Right lobe of liver (tissue), 6 donors: ENCODE results near the gene TNPO2. TPM values are rescaled to one million over a fixed set of nuclear protein-coding genes. Genes with fewer than 3 reads are reported as not detected.

Experiments
- ATAC-seq, 4 donors: fragments of 200-7000 bp; cut with Tn5 transposase; one replicate each; pipeline ENCODE4 v1.9.1; 2020; ENCODE audit warnings: mild to moderate bottlenecking in 4 of 4, moderate library complexity in 4 of 4
- DNase-seq, 3 donors: peaks; one replicate each; pipeline ENCODE4 v3.0.0-alpha.2; 2020
- H3K27ac ChIP-seq, 3 donors: fragments of 200-600 bp; one replicate each; pipeline ENCODE4 v1.8.0; 2022
- H3K27me3 ChIP-seq, 2 donors: fragments of 200-600 bp; one replicate each; pipeline ENCODE4 v1.8.0; 2022
- H3K36me3 ChIP-seq, 4 donors: fragments of 200-600 bp; sonication (generic) in 1 of 4; one replicate each; pipeline versions ENCODE4 v1.5.1 to v1.8.0; 2017 to 2022; ENCODE audit warnings: control low read depth in 1 of 4
- H3K4me1 ChIP-seq, 4 donors: fragments of 200-600 bp; sonication (generic) in 1 of 4; one replicate each; pipeline versions ENCODE4 v1.5.1 to v1.8.0; 2017 to 2022; ENCODE audit warnings: control low read depth in 1 of 4
- H3K4me3 ChIP-seq, 3 donors: fragments of 200-600 bp; one replicate each; pipeline ENCODE4 v1.8.0; 2022
- H3K9me3 ChIP-seq, 4 donors: fragments of 200-600 bp; sonication (generic) in 1 of 4; one replicate each; pipeline versions ENCODE4 v1.5.1 to v1.8.0; 2017 to 2022; ENCODE audit warnings: control low read depth in 1 of 4
- POLR2A ChIP-seq: fragments of 450-650 bp; IDR thresholded peaks from one replicate; pipeline ENCODE4 v1.6.1; 2017; ENCODE audit warnings: antibody characterized with exemption, mild to moderate bottlenecking
- WGBS: methylation state at CpG from one replicate; pipeline ENCODE4 v1.1.6; 2018; ENCODE audit warnings: low coverage, low lambda C conversion rate; ENCODE audit not compliant: insufficient coverage; ENCODE audit errors: missing lambda C conversion rate; 5-methylcytosine and 5-hydroxymethylcytosine counted together
- intact Hi-C, 2 donors: fragments of 100-400 bp; cut with DNase I; formaldehyde crosslinking; loops; one replicate each; pipeline versions ENCODE4 v1.11.2 to v1.14.1; 2022
- long read RNA-seq: library from polyadenylated mRNA; unstranded; transcript quantifications from one replicate; pipeline ENCODE4 v2.0.0, GENCODE V29; 2019
- total RNA-seq, 6 experiments: library from RNA; depleted of rRNA in 2 of 6; stranded (reverse); fragments of >200 nt in 2 of 6; fragmentation: NEBNext Ultra II Directional in 3 of 6; extraction: Animal tissue kit (Norgen Biotek cat#: 25700) in 3 of 6; gene quantifications; one replicate each; pipeline versions ENCODE4 v1.1.0 to v1.2.4, GENCODE V29; 2016 to 2023
- TF ChIP-seq, protein P1 (sequence below), 4 donors: fragments of 200-600 bp in 3 of 4; fragments of 450-650 bp in 1 of 4; IDR thresholded peaks; one replicate each; pipeline versions ENCODE4 v1.5.1 to v1.8.0; 2016 to 2022; ENCODE audit warnings: antibody characterized with exemption in 4 of 4, mild to moderate bottlenecking in 2 of 4
- donor health status: DM: no; HTN: yes; CAD: no.
- donor health status: DM: no; HTN: no; CAD: no.
- donor health status: DM: no; HTN: no; CAD: no.
- donor health status: DM: no; HTN: yes; CAD: no.
- donor health status: DM: no; HTN: yes; CAD: no.

Gene TNPO2
- total RNA-seq = 10 to 100 TPM; 14.8 to 28.7 (median 19.6) TPM
- long read RNA-seq, partial matches to known transcripts = 0 of 1 reads
- long read RNA-seq, other reads (novel, unspliced or antisense) = 1 of 1 reads

- no peaks in the 10 kb centered on the region for H3K27me3 ChIP-seq
- TF ChIP-seq, protein P1, sequence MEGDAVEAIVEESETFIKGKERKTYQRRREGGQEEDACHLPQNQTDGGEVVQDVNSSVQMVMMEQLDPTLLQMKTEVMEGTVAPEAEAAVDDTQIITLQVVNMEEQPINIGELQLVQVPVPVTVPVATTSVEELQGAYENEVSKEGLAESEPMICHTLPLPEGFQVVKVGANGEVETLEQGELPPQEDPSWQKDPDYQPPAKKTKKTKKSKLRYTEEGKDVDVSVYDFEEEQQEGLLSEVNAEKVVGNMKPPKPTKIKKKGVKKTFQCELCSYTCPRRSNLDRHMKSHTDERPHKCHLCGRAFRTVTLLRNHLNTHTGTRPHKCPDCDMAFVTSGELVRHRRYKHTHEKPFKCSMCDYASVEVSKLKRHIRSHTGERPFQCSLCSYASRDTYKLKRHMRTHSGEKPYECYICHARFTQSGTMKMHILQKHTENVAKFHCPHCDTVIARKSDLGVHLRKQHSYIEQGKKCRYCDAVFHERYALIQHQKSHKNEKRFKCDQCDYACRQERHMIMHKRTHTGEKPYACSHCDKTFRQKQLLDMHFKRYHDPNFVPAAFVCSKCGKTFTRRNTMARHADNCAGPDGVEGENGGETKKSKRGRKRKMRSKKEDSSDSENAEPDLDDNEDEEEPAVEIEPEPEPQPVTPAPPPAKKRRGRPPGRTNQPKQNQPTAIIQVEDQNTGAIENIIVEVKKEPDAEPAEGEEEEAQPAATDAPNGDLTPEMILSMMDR (IDR thresholded peaks at IDR 0.05) = no peak
- no peak for TF ChIP-seq POLR2A
- no peaks in the 10 kb centered on the region for H3K9me3 ChIP-seq
- intact Hi-C loops = loop anchor here in 1 of 2 donors (10.0 kb wide), 1 partner anchor 51 kb away; the partner anchor contains the start of gene HOOK2
- peaks cover 0 to 6% (median 2%) of the 10 kb centered on the region in 4 donors for H3K36me3 ChIP-seq
- H3K4me1 ChIP-seq = peaks cover 0 to 16% (median 3%) of the 10 kb centered on the region in 4 donors
- peak; percentile 39 to 66 (median 62) for DNase-seq
- peak; percentile 18 to 59 (median 49) for ATAC-seq
- WGBS = 9% methylated on average over 11 of the region's 28 CpGs
- H3K4me3 ChIP-seq = peak within 1 kb of the TSS; percentile 56 to 75 (median 60)
- H3K27ac ChIP-seq = peak within 1 kb of the TSS; percentile 48 to 81 (median 71)
Measured at GRCh38 chr19:12723641-12724426, at the start of gene TNPO2. TNPO2 (minus strand) TSS chr19:12723932; CDS start chr19:12720977, 2,955 bp downstream.

- TF ChIP-seq, protein P1 (IDR thresholded peaks at IDR 0.05) = no peak
- Histone ChIP-seq H3K4me1 (no peaks in the 10 kb centered on the region), H3K9me3 (no peaks in the 10 kb centered on the region), H3K4me3 (no peak overlapping the region), H3K36me3 (no peaks in the 10 kb centered on the region), H3K27ac (no peak overlapping the region), H3K27me3 (no peaks in the 10 kb centered on the region)
- ATAC-seq = no peak
- 57% methylated on average over 4 of the region's 4 CpGs for WGBS
- intact Hi-C loops = loop anchor here in 1 of 2 donors (10.0 kb wide), 1 partner anchor 48 kb away; the partner anchor contains the start of gene TNPO2
- DNase-seq = no peak
Measured at GRCh38 chr19:12772323-12772722, 48.6 kb upstream of the TNPO2 start.

DNA sequence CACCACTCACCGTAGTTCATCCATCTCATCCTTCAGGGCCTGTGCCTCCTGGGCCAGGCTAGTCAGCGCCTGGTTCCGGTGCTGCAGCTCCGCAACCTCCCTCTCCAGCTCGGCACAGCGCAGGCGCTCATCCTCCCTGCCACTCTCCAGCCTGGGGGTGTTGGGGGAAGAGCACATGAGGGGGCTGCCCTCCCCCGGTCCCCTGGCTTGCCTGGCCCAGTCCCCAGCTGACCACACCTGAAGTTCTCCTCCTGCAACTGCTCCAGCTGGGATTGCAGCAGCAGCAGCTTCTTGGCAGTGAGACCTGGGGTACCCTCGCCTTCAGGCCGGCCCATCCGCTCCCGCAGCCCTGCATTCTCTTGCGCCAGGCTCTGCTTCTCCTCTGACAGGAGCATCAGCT is 47.2 kb upstream of the TNPO2 start:
- intact Hi-C loops = loop anchor here in 1 of 2 donors (10.0 kb wide), 1 partner anchor 46 kb away; the partner anchor contains the start of gene TNPO2
- TF ChIP-seq, protein P1 (IDR thresholded peaks at IDR 0.05) = no peak
- no peak for TF ChIP-seq POLR2A
- Histone ChIP-seq H3K27ac (no peak overlapping the region), H3K4me1 (no peaks in the 10 kb centered on the region), H3K9me3 (no peaks in the 10 kb centered on the region), H3K4me3 (no peak overlapping the region), H3K27me3 (no peaks in the 10 kb centered on the region), H3K36me3 (no peaks in the 10 kb centered on the region)
- DNase-seq (no peak), ATAC-seq (no peak)
- no CpG with 5 or more reads among the region's 13 CpGs for WGBS

GRCh38 chr19:12769689-12770088 is 46.0 kb upstream of the TNPO2 start:
- 60% methylated on average over 4 of the region's 37 CpGs for WGBS
- TF ChIP-seq POLR2A = no peak
- TF ChIP-seq, protein P1 (IDR thresholded peaks at IDR 0.05) = no peak
- Histone ChIP-seq H3K27ac (no peak overlapping the region), H3K36me3 (no peaks in the 10 kb centered on the region), H3K4me1 (no peaks in the 10 kb centered on the region), H3K9me3 (no peaks in the 10 kb centered on the region), H3K4me3 (no peak overlapping the region), H3K27me3 (no peaks in the 10 kb centered on the region)
- intact Hi-C loops = loop anchor here in 1 of 2 donors (10.0 kb wide), 2 partner anchors 45 to 75 kb away; partner anchors contain the start of gene TNPO2
- ATAC-seq (no peak), DNase-seq (no peak)
